WERI-Rb-1 (cell line): ENCODE data around the gene TMEM117.
A peak's percentile ranks its signal among the peaks of the same experiment; 100 is the strongest.

ENCODE experiments used
- DNase-seq: peaks from one replicate; pipeline ENCODE4 v3.0.0-alpha.2; 2020
- H3K27ac ChIP-seq: fragments of 250-450 bp; sonication (Bioruptor Pico); 2 replicates; pipeline ENCODE4 v1.5.1; 2020; ENCODE audit warnings: mild to moderate bottlenecking, moderate library complexity
- H3K27me3 ChIP-seq: fragments of 250-450 bp; sonication (Bioruptor Pico); 2 replicates; pipeline ENCODE4 v1.5.1; 2021; ENCODE audit warnings: mild to moderate bottlenecking, low read depth, moderate library complexity; ENCODE audit not compliant: insufficient read depth, severe bottlenecking
- H3K36me3 ChIP-seq: fragments of 250-450 bp; sonication (Bioruptor Pico); 2 replicates; pipeline ENCODE4 v1.5.1; 2020; ENCODE audit warnings: mild to moderate bottlenecking, moderate library complexity
- H3K4me3 ChIP-seq: 2 replicates; pipeline ENCODE4 v1.5.1; 2011; ENCODE audit warnings: low read depth, mild to moderate bottlenecking, control low read depth, low read length
- H3K9me3 ChIP-seq: fragments of 250-450 bp; sonication (Bioruptor Pico); 2 replicates; pipeline ENCODE4 v1.5.1; 2021; ENCODE audit warnings: mild to moderate bottlenecking, moderate library complexity; ENCODE audit not compliant: severe bottlenecking
- CTCF ChIP-seq: IDR thresholded peaks from 2 replicates; pipeline ENCODE4 v1.5.1; 2011; ENCODE audit warnings: low read depth, mild to moderate bottlenecking, control low read depth, inconsistent platforms, low read length

The TMEM117 gene

GRCh38 chr12:43835656-43836474 is at the start of gene TMEM117:
Gene TMEM117 (plus strand): TSS chr12:43836081.
- peak; percentile 62 for DNase-seq
- no peaks in the 10 kb centered on the region for H3K36me3 ChIP-seq
- peak within 1 kb of the TSS; percentile 83 for H3K27ac ChIP-seq
- H3K27me3 ChIP-seq, result no peaks in the 10 kb centered on the region
- H3K4me3 ChIP-seq, result peak within 1 kb of the TSS; percentile 86
- no peaks in the 10 kb centered on the region for H3K9me3 ChIP-seq
- no peak for TF ChIP-seq CTCF

GRCh38 chr12:43786899-43787693 is 48.8 kb upstream of the TMEM117 start:
- no peak for TF ChIP-seq CTCF
- Histone ChIP-seq H3K36me3 (peaks cover 3% of the 10 kb centered on the region; the same call in 1 of the 2 replicates), H3K27ac (no peak overlapping the region), H3K27me3 (no peaks in the 10 kb centered on the region), H3K9me3 (no peaks in the 10 kb centered on the region), H3K4me3 (no peak overlapping the region)
- no peak for DNase-seq

- no peak for DNase-seq
- no peak overlapping the region for H3K27ac ChIP-seq
- no peaks in the 10 kb centered on the region for H3K9me3 ChIP-seq
- no peak overlapping the region for H3K4me3 ChIP-seq
- H3K36me3 ChIP-seq, result no peaks in the 10 kb centered on the region
- no peak for TF ChIP-seq CTCF
- H3K27me3 ChIP-seq, result no peaks in the 10 kb centered on the region
Measured at GRCh38 chr12:43789941-43790340, 45.9 kb upstream of the TMEM117 start.

- no peak for DNase-seq
- Histone ChIP-seq H3K27me3 (no peaks in the 10 kb centered on the region), H3K27ac (no peak overlapping the region), H3K36me3 (peaks cover 50% of the 10 kb centered on the region), H3K9me3 (no peaks in the 10 kb centered on the region), H3K4me3 (no peak overlapping the region)
- no peak for TF ChIP-seq CTCF
Measured at GRCh38 chr12:43795716-43796280, 40.1 kb upstream of the TMEM117 start.

- no peak for TF ChIP-seq CTCF
- H3K9me3 ChIP-seq, result no peaks in the 10 kb centered on the region
- no peaks in the 10 kb centered on the region for H3K27me3 ChIP-seq
- H3K4me3 ChIP-seq, result no peak overlapping the region
- H3K27ac ChIP-seq, result no peak overlapping the region
- no peak for DNase-seq
- H3K36me3 ChIP-seq, result peaks cover 66% of the 10 kb centered on the region
Measured at GRCh38 chr12:43797561-43798217, 38.2 kb upstream of the TMEM117 start.
